Retina (tissue), 1 donor: Measurements from ENCODE around the gene TXNIP.
A peak's percentile ranks its signal among the peaks of the same experiment; 100 is the strongest.
"Not testable (repeated sequence)": the region's sequence is repeated elsewhere in the genome, so short reads cannot be mapped to it uniquely, and the experiment has no call there.

ENCODE experiments used
- DNase-seq: peaks from one replicate; pipeline ENCODE4 v3.0.0-alpha.2; 2016

The TXNIP gene, protein sequence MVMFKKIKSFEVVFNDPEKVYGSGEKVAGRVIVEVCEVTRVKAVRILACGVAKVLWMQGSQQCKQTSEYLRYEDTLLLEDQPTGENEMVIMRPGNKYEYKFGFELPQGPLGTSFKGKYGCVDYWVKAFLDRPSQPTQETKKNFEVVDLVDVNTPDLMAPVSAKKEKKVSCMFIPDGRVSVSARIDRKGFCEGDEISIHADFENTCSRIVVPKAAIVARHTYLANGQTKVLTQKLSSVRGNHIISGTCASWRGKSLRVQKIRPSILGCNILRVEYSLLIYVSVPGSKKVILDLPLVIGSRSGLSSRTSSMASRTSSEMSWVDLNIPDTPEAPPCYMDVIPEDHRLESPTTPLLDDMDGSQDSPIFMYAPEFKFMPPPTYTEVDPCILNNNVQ

DNA sequence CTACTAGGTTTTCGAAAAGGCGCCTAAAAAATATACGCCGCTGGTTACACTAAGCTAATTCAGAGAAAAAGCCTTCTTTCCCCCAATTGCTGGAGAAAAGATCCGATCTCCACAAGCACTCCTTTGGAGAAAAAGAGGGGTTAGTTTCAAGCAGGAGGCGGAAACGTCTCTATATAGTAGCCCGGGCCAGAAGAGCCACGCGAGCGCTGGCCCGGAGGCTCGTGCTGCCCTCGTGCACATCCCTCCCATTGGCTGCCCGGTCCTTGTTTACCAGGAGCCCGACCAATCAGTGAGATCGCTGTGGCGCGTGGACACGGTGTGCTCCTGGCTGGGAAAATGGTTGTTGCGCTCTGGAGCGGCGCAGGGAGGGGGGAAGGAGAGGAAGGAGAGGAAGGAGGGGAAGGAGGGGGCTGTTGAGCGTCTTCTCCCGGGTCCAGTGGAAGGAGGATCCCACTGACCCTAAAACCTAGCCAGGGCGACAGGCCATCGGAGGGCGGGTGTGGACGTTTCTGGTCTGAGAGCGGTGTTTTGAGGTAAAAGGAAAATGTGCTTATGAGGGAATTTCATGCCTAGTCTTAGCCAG, at the start of gene TXNIP:
Gene TXNIP, minus strand, starts transcription at position 147 of the 583 bp plus-strand sequence. CDS start 313 bp downstream, outside the sequence.
- peak; percentile 92 for DNase-seq

DNA sequence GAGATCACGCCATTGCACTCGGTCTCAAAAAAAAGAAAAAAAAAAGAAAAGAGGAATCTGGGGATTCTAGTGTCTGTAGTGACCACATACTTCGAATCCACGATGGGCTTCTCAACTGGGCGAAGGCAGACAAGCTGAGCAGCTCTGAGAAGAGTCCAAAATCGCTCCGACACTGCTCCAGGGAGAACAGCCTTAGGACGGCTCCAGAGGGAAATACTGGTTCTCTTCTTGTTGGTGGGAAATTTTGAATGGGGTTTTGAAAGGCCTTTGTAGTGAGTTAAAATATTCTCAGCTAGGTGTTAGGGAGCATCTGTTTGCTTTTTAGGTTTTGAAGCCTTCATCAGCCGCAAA, 43.4 kb upstream of the TXNIP start:
- peak; percentile 22 for DNase-seq

DNA sequence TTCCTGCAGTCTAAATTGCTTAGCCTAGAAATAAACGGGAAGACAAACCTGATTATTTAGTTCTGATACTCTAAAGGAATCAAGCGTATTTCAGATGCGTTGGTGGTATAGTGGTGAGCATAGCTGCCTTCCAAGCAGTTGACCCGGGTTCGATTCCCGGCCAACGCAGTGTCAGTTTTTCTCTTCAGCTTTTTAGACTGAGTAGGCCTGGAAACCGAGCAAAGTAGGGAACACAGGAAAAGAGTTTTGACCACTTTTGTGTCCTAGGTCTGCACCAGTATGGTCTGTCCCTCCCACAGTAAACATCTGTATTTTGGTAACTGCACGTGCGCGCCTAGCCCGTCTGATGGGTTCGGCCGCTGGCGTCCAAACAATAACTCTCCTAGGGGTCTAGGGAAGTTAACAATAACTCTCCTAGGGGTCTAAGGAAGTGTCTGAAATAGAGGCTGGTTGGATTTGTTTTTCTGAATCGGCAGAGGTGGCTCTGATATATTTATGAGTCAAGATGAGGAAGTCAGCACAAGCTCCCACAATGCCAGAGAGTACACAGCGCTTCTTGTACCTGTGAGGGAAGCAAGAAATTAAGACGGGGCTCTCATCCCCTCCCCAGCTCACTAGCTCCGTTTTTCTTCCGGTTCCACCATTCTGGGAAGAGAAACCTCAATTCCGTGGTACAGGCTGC, 40.7 kb upstream of the TXNIP start:
- peak; percentile 95 for DNase-seq

DNA sequence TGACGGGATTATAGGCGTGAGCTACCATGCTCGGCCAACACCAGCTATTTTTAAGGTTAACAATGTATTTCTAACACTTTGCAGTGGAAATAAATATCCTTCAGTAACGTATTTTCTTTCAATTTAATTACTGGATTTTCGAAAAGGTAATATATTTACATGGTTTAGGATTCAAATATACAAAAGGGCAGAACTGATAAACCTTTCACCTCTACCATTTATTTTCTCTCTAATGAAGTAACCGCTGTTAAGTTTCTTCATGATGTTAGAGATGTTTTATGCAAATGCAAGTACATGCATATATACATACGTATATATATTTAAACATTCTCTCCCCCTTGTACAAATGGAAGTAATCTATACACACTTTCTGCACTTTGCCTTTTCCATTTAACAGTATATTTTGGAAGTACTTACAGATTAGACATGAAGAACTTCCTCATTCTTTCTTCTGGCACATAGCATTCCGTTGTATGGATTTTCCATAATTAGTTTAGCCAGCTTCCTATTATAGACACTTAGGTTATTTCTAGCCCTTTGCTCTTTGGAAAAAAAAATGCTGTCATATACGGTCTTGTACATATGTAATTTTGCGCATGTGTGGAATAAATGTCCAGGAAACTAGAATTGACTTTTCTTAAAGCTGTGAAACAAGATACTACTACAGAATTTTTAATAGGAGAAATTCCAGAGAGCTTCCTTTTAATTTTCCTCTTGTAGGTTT, 40.0 kb upstream of the TXNIP start:
- DNase-seq, result no peak

DNA sequence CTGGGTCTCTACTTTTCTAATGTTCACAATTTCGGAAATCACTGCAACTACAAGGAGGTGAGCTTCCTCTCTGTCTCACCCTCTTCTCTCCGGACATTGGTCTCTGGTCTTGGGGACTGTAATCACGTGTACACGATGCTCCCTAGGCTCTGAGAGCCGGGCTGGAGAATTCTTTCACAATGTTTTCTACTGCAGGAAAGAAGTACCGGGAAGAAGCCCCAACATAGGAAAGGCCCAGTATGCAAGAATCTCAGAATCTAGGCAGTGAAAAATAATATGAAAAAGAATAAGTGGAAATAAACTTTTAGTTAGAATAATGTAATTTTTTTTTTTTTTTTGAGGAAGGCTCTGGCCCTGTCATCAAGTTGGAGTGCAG, 38.7 kb upstream of the TXNIP start:
- no peak for DNase-seq

DNA sequence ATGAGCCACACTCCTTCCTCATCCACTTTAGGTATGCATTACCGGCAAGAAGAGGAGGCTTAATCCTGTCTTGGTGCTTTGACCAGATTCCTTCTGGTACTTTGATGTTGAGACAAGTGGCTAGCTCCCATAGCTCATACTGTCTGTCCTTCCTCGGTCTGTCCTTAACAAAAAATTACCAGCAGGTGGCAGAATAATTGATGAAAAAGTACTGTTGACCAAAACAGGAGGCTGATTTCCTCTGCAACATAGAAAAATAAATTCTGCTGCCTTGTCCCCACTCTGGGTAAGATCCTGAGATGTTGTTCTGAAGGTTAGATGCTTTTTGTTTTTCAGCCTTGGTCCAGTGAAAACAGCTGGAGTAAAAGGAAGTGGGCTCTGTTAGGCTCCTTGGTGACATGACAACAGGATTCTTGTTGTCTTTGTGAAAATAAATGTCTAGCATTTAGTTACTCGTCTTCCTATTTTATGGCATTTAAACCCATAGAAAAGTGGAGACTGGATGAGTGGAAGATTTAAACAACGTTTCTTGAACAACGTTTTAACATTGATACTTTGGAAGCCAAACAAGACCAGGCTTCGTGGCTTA, 36.3 kb upstream of the TXNIP start:
- peak; percentile 20 for DNase-seq

DNA sequence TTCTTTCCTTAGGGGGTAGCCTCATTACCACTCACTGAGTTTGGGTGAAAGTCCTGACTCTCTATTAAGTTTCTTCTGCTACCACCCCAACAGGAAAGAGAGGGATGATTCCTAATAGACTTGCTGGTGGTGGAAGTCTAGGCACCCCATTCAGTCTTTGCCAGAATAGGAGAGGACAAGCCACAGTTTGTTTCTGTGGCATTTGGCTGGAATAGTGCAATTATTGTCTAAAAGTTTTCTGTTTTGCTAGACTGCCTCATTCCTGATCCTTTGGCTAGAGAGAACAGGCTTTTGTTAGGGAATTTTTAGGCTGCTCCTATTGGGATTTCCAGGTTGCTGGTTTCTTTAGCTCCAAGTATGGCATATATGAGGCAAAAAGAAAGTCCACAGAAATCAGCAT, 35.1 kb upstream of the TXNIP start:
- DNase-seq, result no peak

DNA sequence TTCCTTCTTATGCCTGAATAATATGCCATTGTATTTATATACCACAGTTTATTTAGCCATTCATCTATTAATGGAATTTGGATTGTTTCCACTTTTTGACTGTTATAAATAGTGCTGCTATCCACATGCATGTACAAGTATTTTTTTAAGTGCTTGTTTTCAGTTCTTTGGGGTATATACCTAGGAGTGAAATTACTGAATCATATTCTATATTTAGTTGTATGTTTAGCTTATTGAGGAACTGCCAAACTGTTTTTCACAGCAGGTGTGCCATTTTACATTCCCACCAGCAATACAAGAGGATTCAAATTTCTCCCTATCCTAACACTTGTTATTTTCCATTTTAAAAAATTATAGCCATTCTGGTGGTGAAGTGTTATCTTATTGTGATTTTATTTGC, 32.7 kb upstream of the TXNIP start:
- DNase-seq, result no peak

DNA sequence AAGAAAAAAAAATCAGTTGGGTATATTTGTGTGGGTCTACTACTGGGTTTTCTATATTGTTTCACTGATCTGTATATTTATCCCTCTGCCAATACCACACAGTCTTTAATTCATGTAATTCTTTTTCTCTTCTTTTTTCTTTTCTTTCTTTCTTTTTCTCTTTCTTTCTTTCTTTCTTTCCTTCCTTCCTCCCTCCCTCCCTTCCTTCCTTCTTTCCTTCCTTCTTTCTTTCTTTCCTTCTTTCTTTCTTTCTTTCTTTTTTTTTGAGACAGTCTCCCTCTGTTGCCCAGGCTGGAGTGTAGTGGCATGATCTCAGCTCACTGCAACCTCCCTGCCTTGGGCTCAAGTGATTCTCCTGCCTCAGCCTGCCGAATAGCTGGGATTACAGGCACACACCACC, 30.3 kb upstream of the TXNIP start:
- not testable (repeated sequence) for DNase-seq

DNA sequence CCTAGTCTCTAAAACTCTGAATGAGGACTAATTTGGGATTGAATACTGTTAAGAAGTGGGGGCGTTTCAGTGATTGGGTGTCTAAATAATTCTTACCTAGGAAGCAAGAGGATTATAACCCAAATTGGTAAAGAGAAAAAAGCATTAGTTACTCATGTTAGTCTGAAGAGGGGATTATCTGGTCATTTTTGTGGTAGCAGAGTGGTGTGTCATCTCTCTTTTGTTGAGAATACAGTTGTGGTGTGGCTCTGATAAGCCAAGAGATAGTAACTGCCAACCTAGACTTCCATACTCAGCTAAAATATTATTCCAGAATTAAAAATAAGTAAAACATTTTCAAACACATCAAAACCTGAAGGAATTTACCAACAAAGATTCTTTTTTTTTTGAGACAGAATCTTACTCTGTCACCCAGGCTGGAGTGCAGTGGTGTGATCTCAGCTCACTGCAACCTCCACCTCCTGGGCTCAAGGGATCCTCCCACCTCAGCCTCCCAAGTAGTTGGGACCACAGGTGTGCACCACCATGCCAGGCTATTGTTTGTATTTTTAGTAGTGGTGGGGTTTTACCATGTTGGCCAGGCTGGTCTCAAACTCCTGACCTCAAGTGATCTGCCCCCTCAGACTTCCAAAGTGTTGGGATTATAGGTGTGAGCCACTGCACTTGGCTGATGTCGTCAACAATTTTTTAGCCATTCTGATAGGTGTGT, 29.6 kb upstream of the TXNIP start:
- DNase-seq, result not testable (repeated sequence)

DNA sequence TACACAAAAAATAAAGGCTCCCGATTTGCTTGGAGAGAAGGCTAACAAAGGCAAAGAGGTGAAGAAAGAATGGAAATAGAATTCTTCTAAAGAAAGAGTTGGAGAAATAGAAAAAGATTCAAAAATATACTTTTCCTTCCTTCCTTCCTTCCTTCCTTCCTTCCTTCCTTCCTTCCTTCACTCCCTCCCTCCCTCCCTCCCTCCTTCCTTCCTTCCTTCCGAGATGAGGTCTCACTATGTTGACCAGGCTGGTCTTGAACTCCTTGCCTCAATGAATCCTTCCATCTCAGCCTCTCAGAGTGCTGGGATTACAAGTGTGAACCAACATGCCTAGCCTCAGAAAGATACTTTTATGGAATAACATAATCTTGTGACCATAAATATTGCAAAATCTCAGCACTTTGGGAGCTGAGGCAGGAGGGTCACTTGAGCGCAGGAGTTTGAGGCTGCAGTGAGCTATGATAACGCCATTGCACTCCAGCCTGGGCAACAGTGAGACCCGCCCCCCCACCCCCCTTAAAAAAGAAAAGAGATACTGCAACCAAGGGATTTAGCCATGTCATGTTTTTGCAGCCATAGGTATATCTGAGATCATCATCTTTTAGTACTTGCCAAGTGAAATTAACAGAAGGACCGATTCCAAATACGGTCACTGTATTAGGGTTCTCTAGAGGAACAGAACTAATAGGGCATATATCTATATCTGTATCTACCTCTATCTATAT, 26.2 kb upstream of the TXNIP start:
- no peak for DNase-seq

DNA sequence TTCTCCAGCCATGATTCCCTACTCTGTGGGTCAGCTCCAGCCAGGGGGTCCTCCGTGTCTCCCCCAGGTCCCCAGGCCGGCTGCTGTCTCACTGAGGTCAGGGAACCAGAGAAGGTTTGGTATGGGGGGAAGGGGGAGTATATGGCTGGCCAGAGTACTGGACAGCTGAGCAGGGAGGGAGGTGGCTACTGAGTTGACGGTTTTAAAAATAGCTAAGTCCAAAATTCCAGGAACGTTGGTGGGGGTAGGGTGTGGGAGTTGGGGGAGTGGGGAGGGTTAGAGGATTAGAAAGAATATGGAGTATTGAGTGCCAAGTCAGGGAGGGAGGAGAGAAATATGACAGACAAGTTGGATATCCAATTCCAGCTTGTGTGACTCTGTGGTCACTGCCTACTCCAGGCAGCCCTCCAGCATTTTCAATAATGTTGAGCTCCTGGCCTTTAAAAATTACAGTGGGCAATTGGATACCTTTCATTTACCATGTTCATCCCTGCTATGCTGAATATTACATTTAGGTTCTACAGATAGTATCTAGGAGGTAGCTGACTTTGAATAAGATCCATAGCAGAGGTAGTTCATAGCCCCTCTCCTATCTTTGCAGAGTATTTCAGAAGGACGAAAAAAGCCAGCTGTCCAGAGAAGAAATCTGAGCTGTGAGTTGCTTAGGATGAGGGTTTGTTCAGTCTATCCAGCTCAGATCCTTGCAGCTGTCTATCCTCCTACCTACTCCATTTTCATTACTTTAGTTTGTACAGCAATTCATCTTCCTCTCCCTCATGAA, 25.4 kb upstream of the TXNIP start, which contains the start of gene HJV:
Gene HJV, minus strand, starts transcription at position 114 of the 781 bp plus-strand sequence. CDS start 1,504 bp downstream, outside the sequence.
- no peak for DNase-seq

DNA sequence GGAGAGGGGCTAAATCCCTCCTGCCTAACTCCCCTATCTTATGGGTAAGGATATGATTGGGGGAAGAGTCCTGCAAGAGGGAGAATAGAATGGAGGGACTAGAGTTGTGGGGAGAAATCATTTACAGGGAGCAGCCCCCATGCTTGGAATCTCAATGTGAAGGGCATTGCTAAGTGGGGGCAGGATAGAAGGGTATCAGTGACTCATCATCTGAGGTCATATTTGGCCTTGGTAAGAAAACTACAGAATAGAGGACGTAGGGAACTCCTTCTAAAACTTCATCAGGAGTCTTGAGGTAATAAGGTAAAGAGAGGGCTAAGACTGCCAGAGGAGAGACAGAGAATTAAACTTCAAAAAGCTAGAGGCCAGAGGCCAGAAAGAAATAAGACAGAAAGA, 24.7 kb upstream of the TXNIP start:
- DNase-seq, result no peak

DNA sequence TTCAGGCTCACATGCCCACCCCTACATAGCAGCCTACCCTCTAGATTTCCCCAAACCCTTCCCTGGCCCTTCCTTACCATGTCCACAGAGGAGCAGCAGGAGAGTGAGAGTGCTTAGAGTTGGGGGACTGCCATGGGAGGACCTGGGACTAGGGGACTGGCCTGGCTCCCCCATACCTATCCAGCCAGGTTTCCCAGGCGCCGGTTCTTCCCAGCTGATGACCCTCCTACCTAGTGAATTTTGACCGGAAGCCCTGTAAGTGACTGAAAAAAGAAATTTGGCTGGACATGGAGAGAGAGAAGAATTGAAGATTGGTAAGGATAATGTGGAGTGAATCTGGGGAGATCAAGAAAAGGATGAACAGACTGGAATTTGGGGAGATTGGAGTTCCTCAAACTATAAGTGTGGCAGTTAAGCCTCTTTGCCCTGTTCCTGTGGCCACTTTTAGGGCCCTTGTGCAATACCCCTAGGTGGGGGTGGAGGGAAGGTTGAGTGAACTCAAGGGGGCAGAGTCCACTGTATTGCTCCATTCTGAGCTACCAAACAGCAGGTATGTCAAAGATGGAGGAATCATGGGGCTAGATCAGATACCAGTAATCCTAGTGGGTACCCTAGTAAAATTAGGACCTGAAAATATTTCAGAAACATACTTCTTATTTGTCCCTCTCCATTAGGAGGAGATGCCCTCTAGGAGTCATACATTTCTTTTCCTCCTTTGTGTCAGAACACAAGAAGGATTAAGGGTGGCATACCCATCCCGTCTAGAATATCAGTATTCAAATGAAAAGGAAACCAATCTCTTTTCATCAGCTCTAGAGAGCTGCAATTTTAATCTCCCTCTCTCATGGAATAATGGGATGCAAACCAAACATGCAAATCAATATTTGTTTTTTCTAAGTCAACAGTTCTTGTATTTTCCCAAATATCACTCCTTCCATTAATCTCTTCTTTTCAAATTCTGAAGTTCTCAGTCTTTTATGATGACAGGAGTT, 24.0 kb upstream of the TXNIP start:
- DNase-seq, result no peak

DNA sequence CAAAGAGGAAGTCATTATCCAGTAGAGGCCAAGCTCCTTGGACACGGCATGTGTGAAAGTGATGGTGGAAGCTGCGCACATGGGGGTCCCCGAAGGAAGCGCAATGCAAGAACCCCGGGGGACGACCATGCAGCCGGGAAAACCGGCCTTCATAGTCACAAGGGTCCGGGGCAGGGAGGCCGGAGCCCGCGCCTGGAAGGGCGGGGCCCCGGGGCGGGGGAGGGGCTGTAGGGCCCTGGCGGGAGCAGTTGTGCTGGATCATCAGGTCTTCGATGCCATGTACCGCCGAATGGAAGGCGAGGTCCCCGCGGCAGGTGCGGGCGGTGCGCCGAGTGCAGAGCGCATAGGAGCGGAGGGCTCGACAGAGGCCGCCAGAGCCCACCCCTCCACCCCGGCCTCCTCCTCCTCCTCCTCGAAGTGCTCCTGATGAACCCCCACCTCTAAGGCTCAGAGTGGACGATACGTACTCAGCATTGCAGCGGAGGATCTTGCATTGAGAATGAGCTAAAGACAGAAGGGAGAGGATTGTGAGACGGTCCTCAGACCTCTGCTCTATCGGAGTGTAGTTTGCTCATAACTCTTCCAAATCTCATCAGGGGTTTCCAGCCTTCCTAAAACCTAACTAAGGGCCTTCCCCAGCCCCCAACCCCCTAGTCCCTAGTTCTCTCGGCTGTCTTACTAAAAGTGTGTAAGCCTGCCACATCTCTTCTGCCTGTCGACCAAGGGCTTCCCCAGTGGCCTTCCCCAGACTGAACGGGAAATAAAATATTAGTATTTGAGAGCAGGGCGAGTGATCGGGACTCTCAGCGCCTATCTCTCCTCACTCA, 23.1 kb upstream of the TXNIP start:
- no peak for DNase-seq

DNA sequence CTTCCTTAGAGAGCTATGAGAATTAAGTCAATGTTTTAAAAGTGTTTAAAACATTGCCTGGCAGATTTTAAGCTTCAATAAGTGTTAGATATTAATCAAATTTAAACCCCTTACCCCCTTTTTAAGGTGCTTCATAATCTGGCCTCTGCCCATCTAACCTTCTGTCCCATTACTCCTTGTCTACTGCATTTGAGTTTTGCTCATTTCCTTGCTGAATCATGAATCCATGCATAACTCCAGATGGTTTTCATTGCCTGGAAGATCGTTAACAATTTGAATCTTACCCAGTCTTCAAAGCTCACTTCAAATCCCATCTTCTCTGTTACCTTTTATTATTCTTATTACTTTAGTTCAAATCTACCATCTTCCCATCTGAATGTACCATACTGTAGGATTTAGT, 20.5 kb upstream of the TXNIP start:
- no peak for DNase-seq

DNA sequence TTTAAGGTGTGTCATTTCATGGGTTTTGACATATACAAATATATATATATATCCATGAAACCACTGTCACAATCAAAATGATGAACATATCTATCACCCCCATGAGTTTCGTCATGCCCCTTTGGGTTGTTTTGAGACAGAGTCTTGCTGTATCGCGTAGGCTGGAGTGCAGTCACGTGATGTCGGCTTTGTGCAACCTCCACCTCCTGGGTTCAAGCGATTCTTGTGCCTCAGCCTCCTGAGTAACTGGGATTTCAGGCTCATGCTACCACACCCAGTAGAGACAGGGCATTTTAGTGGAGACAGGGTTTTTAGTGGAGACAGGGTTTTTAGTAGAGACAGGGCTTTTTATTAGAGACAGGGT, 17.2 kb upstream of the TXNIP start:
- no peak for DNase-seq

DNA sequence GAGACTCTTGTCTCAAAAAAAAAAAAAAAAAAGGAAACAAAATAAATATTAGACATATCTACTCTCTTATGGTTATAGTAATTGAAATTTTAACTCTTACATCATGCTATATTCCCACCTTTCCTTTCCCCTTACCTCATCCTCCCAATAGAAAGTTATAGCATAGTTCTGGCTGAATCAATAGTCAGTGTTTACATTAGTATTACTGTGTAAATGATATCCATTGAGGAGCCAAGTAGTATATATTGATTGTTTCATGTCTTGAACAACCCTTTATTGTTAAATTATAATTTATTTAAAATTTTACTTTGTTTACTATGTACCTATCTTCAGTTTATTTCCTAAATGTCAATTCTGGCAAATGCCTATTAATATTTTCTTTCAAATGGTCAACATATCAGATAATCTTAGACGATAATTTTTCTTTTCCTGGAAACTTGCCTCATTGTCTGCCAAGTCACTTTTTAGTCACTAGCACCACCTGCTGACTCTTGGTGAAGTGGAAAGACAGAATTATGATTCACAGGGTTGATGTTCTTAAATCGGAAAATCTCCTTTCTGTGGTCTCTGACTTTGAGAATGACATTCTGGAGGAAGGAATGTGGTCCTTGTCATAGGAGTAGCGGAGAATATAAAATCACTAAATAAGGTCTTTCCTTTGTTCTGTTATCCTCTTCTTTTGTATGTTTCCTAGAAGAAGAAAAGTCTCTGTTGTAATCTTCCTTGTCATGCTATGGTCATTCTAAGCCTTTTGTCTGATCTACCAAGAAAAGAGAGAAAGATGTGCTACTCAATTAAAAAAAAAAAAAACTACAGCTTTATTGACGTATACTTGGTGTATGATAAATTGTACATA, 16.6 kb upstream of the TXNIP start:
- no peak for DNase-seq
